Body of pancreas (tissue), 4 donors: ENCODE data around the gene SLC4A4. TPM values are rescaled to one million over a fixed set of nuclear protein-coding genes. Genes with fewer than 3 reads are reported as not detected.

Experiments used
- ATAC-seq: fragments of 150-250 bp; one replicate; pipeline ENCODE4 v1.9.1; 2016
- DNase-seq, 4 donors: peaks; one replicate each; pipeline ENCODE4 v3.0.0-alpha.2; 2019
- H3K27ac ChIP-seq, 4 donors: fragments of 200-600 bp; sonication (generic); 1 replicate in 3 of 4; 2 replicates in 1 of 4; pipeline versions ENCODE4 v1.5.1 to v1.6.1; 2016 to 2019; ENCODE audit warnings: mild to moderate bottlenecking in 1 of 4, mixed read lengths in 1 of 4, moderate library complexity in 1 of 4
- H3K27me3 ChIP-seq, 2 donors: fragments of 200-600 bp; sonication (generic); one replicate each; pipeline ENCODE4 v1.6.0; 2016; ENCODE audit warnings: mild to moderate bottlenecking in 1 of 2
- H3K36me3 ChIP-seq, 2 donors: fragments of 200-600 bp; sonication (generic); replicated peaks in 1 of 2; 2 replicates each; pipeline ENCODE4 v1.5.1; 2016; ENCODE audit warnings: low read depth in 2 of 2; ENCODE audit not compliant: insufficient read depth in 1 of 2
- H3K4me1 ChIP-seq: fragments of 200-600 bp; sonication (generic); one replicate; pipeline ENCODE4 v1.6.0; 2016
- H3K4me3 ChIP-seq, 2 donors: fragments of 200-600 bp; sonication (generic); 1 replicate in 1 of 2; 2 replicates in 1 of 2; pipeline ENCODE4 v1.5.1; 2016 to 2019
- H3K9me3 ChIP-seq, 3 donors: fragments of 200-600 bp; sonication (generic); 1 replicate in 2 of 3; 2 replicates in 1 of 3; pipeline ENCODE4 v1.5.1; 2016
- CTCF ChIP-seq, 7 experiments: fragments of 450-650 bp in 4 of 7; fragments of 200-600 bp in 3 of 7; sonication (generic) in 3 of 7; IDR thresholded peaks; one replicate each; pipeline ENCODE4 v1.5.1; 2016 to 2019; ENCODE audit warnings: antibody characterized with exemption in 7 of 7
- POLR2A ChIP-seq, 3 donors: fragments of 450-650 bp; IDR thresholded peaks; one replicate each; pipeline ENCODE4 v1.6.1; 2016; ENCODE audit warnings: antibody characterized with exemption in 3 of 3, mild to moderate bottlenecking in 2 of 3
- WGBS, 2 donors: methylation state at CpG; one replicate each; pipeline ENCODE4 v1.1.5; 2017; 5-methylcytosine and 5-hydroxymethylcytosine counted together
- intact Hi-C: fragments of 100-400 bp; cut with DNase I; formaldehyde crosslinking; loops from one replicate; pipeline ENCODE4 v1.15.1; 2023
- total RNA-seq, 2 donors: library from RNA; depleted of rRNA; stranded (reverse); fragments of >200 nt; gene quantifications; one replicate each; pipeline ENCODE4 v1.1.0, GENCODE V29; 2016

SLC4A4 gene
- total RNA-seq, 2 donors from 2014 or later, result 334 to 402 TPM

DNA sequence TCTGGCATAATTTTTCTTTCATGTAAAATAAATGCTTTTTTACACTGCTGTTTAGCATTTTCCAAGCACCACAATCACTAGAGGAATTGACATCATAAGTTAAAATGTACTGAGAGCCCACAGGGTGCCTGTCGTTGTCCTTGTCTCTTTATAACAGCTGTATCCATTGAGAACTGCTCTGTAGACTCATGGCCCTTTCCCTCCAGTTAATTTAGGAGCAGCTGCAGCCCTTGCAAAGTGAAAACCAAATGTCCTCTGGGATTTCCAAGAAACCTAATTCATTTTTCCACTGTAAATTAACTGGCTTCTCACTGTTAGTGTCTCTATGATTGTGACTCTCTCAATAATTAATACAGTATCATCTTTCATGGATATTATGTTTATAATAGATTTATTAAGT is 185.9 kb downstream of the SLC4A4 start:
- intact Hi-C loops, result no loop called here
- H3K4me3 ChIP-seq, result no peak overlapping the region
- no peaks in the 10 kb centered on the region for H3K9me3 ChIP-seq
- H3K36me3 ChIP-seq, result no peaks in the 10 kb centered on the region
- H3K27me3 ChIP-seq, result no peaks in the 10 kb centered on the region
- no peak for DNase-seq
- H3K4me1 ChIP-seq, result peaks cover 4% of the 10 kb centered on the region
- 25 to 50% methylated on average over 1 of the region's 1 CpG for WGBS, 2 donors
- no peak overlapping the region for H3K27ac ChIP-seq
- TF ChIP-seq POLR2A (IDR thresholded peaks at IDR 0.05) (no peak), CTCF (IDR thresholded peaks at IDR 0.05) (no peak)
- ATAC-seq, result no peak

DNA sequence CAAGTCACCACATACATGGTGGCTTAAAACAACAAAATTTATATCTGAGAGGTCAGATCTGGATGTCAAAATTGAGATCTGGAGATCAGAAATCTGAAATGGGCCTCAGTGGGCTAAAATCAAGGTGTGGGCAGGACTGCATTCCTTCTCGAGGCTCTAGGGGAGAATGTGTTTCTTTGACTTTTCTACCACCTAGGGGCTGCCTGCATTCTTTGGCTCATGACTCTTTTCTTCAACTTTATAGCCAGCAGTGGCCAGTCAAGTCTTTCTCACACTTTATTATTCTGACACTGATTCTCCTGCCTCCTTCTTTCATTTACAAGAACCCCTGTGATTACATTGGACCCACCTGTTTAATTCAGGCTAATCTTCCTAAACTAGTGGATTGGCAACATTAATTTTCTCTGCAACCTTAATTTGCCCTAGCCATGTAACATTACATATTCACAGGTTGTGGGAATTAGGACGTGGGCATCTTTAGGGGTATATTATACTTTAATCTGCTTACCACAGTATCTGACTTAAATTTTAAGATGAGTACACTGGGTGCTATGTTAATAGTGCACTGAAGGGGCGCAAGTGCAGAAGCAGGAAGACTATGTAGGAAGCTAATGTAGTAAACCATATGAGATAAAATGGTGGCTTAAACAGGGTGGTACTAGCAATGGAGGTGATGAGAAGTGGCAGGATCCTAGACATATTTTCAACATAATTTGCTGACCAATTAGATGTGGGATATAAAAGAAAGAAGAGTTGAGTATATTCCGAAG is 188.0 kb downstream of the SLC4A4 start:
- H3K27me3 ChIP-seq, result no peaks in the 10 kb centered on the region

DNA sequence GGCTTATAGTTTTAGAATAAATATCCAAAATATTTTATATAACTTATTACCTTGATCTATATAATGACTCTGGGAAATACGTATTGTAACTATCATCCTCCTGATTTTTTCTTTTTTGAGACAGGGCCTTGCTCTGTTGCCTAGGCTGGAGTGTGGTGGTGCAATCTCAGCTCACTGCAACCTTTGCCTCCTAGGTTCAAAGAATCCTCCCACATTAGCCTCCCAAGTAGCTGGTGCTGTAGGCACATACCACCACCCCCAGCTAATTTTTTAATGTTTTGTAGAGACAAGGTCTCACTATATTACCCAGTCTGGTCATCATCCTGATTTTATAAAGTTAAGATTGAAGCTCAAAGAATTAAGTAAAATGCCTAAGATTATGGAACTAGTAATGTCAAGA is 193.6 kb downstream of the SLC4A4 start:
- ATAC-seq (no peak), DNase-seq (no peak)
- Histone ChIP-seq H3K27me3 (no peaks in the 10 kb centered on the region), H3K4me1 (no peaks in the 10 kb centered on the region), H3K4me3 (no peak overlapping the region), H3K36me3 (peaks cover 0 to 1% of the 10 kb centered on the region in 2 donors), H3K27ac (no peak overlapping the region), H3K9me3 (no peaks in the 10 kb centered on the region)
- intact Hi-C loops, result no loop called here
- 84 to 91% methylated on average over 1 of the region's 1 CpG for WGBS, 2 donors
- no peak for TF ChIP-seq POLR2A (IDR thresholded peaks at IDR 0.05)
- no peak for TF ChIP-seq CTCF (IDR thresholded peaks at IDR 0.05)

More for the DNA sequence above, 188.0 kb downstream of the SLC4A4 start:
- no peaks in the 10 kb centered on the region for H3K9me3 ChIP-seq
- no peak overlapping the region for H3K4me3 ChIP-seq
- ATAC-seq, result no peak
- peak overlapping the region in 1 of 4 donors; percentile 17 for H3K27ac ChIP-seq
- TF ChIP-seq CTCF (IDR thresholded peaks at IDR 0.05), result no peak
- TF ChIP-seq POLR2A (IDR thresholded peaks at IDR 0.05), result no peak
- 71 to 74% methylated on average over 4 of the region's 4 CpGs for WGBS, 2 donors
- H3K36me3 ChIP-seq, result no peaks in the 10 kb centered on the region
- H3K4me1 ChIP-seq, result peaks cover 4% of the 10 kb centered on the region
- no peak for DNase-seq
- intact Hi-C loops, result no loop called here

- intact Hi-C loops, result no loop called here
- Histone ChIP-seq H3K9me3 (no peaks in the 10 kb centered on the region), H3K4me1 (no peaks in the 10 kb centered on the region), H3K36me3 (peaks cover 0 to 1% of the 10 kb centered on the region in 2 donors), H3K27ac (no peak overlapping the region), H3K27me3 (no peaks in the 10 kb centered on the region), H3K4me3 (no peak overlapping the region)
- ATAC-seq (no peak), DNase-seq (no peak)
- TF ChIP-seq POLR2A (IDR thresholded peaks at IDR 0.05) (no peak), CTCF (IDR thresholded peaks at IDR 0.05) (no peak)
- WGBS, 2 donors, result 92 to 93% methylated on average over 1 of the region's 1 CpG
These were observed 194.3 kb downstream of the SLC4A4 start for GRCh38 chr4:71533121-71533520.
